OCI-LY3 (cell line): Measurements from ENCODE around the gene ABHD8.

Experiments
- H2AFZ ChIP-seq: fragments of 200-600, 300-600 bp; shearing (Covaris generic); 2 replicates; pipeline ENCODE4 v1.6.0; 2014; ENCODE audit warnings: antibody characterized with exemption, low read depth, low read length
- H3K27ac ChIP-seq: fragments of 200-600, 300-600 bp; sonication (generic); 2 replicates; pipeline ENCODE4 v1.5.1; 2014; ENCODE audit warnings: mild to moderate bottlenecking, low read length, moderate library complexity, mixed read lengths
- H3K27me3 ChIP-seq: fragments of 200-600, 300-600 bp; sonication (generic); 2 replicates; pipeline ENCODE4 v1.6.1; 2014; ENCODE audit warnings: low read depth, low read length, mixed read lengths
- H3K36me3 ChIP-seq: fragments of 200-600, 300-600 bp; sonication (generic); replicated peaks from 2 replicates; pipeline ENCODE3; 2014; ENCODE audit warnings: low read depth, low read length, mixed read lengths
- H3K4me1 ChIP-seq: fragments of 300-600, 200-600 bp; sonication (generic); 2 replicates; pipeline ENCODE4 v1.6.1; 2014; ENCODE audit warnings: low read length, mixed read lengths
- H3K4me2 ChIP-seq: fragments of 200-600, 300-600 bp; sonication (generic); 2 replicates; pipeline ENCODE4 v1.6.1; 2014; ENCODE audit warnings: low read length, mixed read lengths
- H3K4me3 ChIP-seq: fragments of 300-600, 200-600 bp; sonication (generic); 2 replicates; pipeline ENCODE4 v1.5.1; 2014; ENCODE audit warnings: antibody characterized with exemption, mild to moderate bottlenecking, low read length, moderate library complexity
- H3K79me2 ChIP-seq: fragments of 300-600, 200-600 bp; shearing (Covaris generic); 2 replicates; pipeline ENCODE4 v1.6.1; 2014; ENCODE audit warnings: mild to moderate bottlenecking, low read length, mixed read lengths
- H3K9ac ChIP-seq: fragments of 300-600, 200-600 bp; shearing (Covaris generic); 2 replicates; pipeline ENCODE4 v1.6.0; 2014; ENCODE audit warnings: mild to moderate bottlenecking, low read length, moderate library complexity
- H3K9me3 ChIP-seq: fragments of 200-600, 300-600 bp; shearing (Covaris generic); 2 replicates; pipeline ENCODE4 v1.6.1; 2014; ENCODE audit warnings: low read length, mixed read lengths; ENCODE audit not compliant: insufficient read depth
- H4K20me1 ChIP-seq: fragments of 200-600, 300-600 bp; sonication (generic); 2 replicates; pipeline ENCODE4 v1.6.1; 2016; ENCODE audit warnings: low read length, mixed read lengths; ENCODE audit not compliant: insufficient read depth
- EZH2phosphoT487 ChIP-seq: fragments of 200-600 bp; shearing (Covaris generic); IDR thresholded peaks from 2 replicates; pipeline ENCODE4 v1.6.1; 2018; ENCODE audit warnings: antibody characterized with exemption, mixed run types, low read depth
- TF ChIP-seq, protein P1 (sequence below): fragments of 200-600, 300-600 bp; sonication (generic); IDR thresholded peaks from 2 replicates; pipeline ENCODE4 v1.5.1; 2014; ENCODE audit warnings: antibody characterized with exemption, low read length, low read depth

Gene ABHD8

DNA sequence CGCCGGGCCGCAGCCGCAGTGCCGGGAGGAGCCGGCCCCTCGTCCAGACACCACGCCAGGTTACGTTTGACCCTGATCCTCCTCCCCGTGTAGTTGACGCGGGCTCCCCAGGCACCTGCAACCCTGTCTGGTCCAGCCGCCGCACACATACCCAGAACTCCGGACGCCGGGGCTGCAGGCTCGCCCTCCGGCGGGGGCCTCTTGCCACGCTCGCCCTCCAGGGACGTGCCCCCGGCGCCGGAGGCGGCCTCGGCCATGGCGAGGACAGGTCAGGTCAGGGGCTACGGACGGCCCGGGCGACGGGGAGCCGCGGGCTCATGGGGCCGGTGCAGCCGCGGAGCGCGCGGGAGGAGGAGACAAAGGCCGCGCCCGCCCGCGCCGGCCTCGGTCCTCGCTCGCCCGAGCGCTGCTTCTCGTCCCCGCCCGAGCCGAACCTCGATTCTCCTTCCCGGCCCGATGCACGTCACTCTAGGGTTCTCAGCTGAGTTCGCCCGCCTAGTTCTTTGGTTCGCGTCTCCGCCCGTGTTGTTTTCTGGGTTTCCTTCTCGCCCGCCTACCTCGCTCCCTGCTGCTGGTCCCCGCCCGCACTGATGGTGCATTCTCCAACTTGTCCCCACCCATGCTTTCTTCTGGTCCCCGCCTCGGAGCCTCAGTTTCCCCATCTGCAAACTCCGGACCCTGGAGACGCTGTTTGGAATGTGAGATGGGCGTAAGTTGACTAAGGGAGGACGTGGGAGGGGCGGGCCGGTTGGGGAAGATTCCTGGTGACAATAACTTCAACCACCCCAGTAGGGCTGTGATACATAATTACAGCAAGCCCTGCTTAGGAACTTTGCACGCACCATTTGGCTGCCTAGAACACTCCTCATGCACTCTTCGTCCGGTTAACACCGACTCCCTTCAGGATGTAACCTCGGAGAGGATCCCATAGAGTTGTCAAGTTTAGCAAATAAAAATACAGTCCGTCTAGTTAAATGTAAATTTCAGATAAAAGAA lies 31.5 kb upstream of the ABHD8 start, which contains the start of gene ANO8:
Gene ANO8, minus strand, starts transcription at position 442 of the 996 bp plus-strand sequence. Its CDS starts 185 bp downstream, at position 257.
- Histone ChIP-seq H4K20me1 (no peaks in the 10 kb centered on the region), H2AFZ (peak within 1 kb of the TSS; percentile 92), H3K4me3 (peak within 1 kb of the TSS; percentile 79), H3K4me1 (peaks cover 24% of the 10 kb centered on the region), H3K9ac (peak within 1 kb of the TSS; percentile 73), H3K27me3 (no peaks in the 10 kb centered on the region), H3K36me3 (peaks cover 17% of the 10 kb centered on the region), H3K27ac (peak within 1 kb of the TSS; percentile 32), H3K4me2 (peak within 1 kb of the TSS; percentile 82), H3K79me2 (peaks cover 15% of the 10 kb centered on the region), H3K9me3 (no peaks in the 10 kb centered on the region)
- TF ChIP-seq EZH2phosphoT487, result no peak
- TF ChIP-seq, protein P1, sequence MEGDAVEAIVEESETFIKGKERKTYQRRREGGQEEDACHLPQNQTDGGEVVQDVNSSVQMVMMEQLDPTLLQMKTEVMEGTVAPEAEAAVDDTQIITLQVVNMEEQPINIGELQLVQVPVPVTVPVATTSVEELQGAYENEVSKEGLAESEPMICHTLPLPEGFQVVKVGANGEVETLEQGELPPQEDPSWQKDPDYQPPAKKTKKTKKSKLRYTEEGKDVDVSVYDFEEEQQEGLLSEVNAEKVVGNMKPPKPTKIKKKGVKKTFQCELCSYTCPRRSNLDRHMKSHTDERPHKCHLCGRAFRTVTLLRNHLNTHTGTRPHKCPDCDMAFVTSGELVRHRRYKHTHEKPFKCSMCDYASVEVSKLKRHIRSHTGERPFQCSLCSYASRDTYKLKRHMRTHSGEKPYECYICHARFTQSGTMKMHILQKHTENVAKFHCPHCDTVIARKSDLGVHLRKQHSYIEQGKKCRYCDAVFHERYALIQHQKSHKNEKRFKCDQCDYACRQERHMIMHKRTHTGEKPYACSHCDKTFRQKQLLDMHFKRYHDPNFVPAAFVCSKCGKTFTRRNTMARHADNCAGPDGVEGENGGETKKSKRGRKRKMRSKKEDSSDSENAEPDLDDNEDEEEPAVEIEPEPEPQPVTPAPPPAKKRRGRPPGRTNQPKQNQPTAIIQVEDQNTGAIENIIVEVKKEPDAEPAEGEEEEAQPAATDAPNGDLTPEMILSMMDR, result no peak

GRCh38 chr19:17333611-17334413 lies 30.6 kb upstream of the ABHD8 start:
- H3K79me2 ChIP-seq, result peaks cover 14% of the 10 kb centered on the region
- H3K9me3 ChIP-seq, result no peaks in the 10 kb centered on the region
- H3K4me2 ChIP-seq, result peak overlapping the region; percentile 82
- no peaks in the 10 kb centered on the region for H3K27me3 ChIP-seq
- peaks cover 24% of the 10 kb centered on the region for H3K4me1 ChIP-seq
- H3K36me3 ChIP-seq, result peaks cover 11% of the 10 kb centered on the region
- H3K27ac ChIP-seq, result peak overlapping the region; percentile 32
- TF ChIP-seq EZH2phosphoT487, result no peak
- TF ChIP-seq, protein P1, result no peak
- no peaks in the 10 kb centered on the region for H4K20me1 ChIP-seq
- peak overlapping the region; percentile 79 for H3K4me3 ChIP-seq
- peak overlapping the region; percentile 73 for H3K9ac ChIP-seq
- H2AFZ ChIP-seq, result peak overlapping the region; percentile 70

DNA sequence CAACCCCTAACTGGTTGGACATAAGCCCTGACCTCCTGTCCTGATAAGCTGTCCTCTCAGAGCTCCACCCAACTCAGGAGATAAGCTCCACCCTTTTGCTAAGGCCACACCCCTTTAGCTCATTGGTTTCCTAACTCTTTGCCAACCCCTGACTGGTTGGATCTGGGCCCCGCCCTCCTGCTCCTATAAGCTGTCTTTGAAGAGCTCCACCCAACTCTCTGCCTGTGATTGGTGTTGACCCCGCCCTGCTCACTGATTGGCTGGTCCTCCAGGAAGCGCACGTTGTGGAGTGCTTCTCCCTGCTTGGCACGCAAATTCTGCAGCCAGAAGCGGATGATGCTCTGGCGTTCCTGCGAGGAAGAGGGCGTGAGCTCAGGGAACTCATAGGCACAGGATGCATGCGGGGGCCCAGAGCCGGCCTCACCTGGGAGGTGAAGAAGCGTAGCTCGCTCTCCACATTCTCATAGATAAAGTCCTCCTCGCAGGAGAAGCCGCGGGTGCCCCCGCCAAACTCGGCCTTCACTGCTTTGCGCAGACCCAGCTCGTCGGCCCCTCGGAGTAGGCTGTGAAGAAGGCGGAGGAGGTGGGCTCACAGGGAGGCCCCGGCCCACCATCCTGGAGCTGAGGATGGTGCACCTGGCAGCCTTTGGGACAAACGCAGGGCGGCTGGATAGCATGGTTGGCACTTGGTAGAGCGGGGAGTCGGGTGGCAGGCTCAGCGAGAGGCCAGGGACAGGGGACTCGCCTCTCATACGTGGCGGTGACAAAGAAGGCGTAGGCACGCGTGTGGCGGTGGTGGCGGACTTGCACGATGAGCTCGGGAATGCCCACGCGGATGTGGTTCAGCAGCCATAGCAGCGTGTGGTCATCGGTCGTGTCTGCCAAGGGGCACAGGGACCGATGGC lies 29.7 kb upstream of the ABHD8 start:
- Histone ChIP-seq H4K20me1 (no peaks in the 10 kb centered on the region), H3K36me3 (peaks cover 8% of the 10 kb centered on the region), H3K79me2 (peaks cover 6% of the 10 kb centered on the region), H3K4me3 (no peak overlapping the region), H3K27ac (no peak overlapping the region), H2AFZ (no peak overlapping the region), H3K4me2 (no peak overlapping the region), H3K9me3 (no peaks in the 10 kb centered on the region), H3K27me3 (no peaks in the 10 kb centered on the region), H3K4me1 (peaks cover 17% of the 10 kb centered on the region), H3K9ac (no peak overlapping the region)
- no peak for TF ChIP-seq EZH2phosphoT487
- TF ChIP-seq, protein P1, result no peak
